ENCODE data around the gene YES1. TPM values are rescaled to one million over a fixed set of nuclear protein-coding genes. Genes with fewer than 3 reads are reported as not detected.

The YES1 gene
- total and polyA plus RNA-seq, 2 of the 13 experiments (the other 11 are each of a cell fraction or from before 2014, with no cell fraction given) = 17.2 to 70.8 TPM

GRCh38 chr18:812376-813171, 532 bp upstream of the YES1 start (continued):
- TF ChIP-seq, protein P1, sequence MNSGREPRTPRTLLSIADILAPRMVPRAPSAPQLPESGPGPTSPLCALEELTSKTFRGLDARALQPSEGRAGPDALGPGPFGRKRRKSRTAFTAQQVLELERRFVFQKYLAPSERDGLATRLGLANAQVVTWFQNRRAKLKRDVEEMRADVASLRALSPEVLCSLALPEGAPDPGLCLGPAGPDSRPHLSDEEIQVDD (CRISPR knock-in tag; IDR thresholded peaks at IDR 0.05; ENCODE audit: borderline replicate concordance) = no peak
- TF ChIP-seq FOXK2 (IDR thresholded peaks at IDR 0.05) (no peak), ZNF850 (CRISPR knock-in tag; conservative IDR thresholded peaks at IDR 0.05) (no peak), ZNF362 (CRISPR knock-in tag; IDR thresholded peaks at IDR 0.05; ENCODE audit: borderline replicate concordance) (no peak), SIN3A (IDR thresholded peaks at IDR 0.05; ENCODE audit: borderline replicate concordance, low read depth, low read length) (peak; percentile 23; the same call in 1 of the 2 replicates), FOSL1 (CRISPR knock-in tag; IDR thresholded peaks at IDR 0.05; ENCODE audit: borderline replicate concordance) (no peak), SATB2 (CRISPR knock-in tag; IDR thresholded peaks at IDR 0.05) (no peak), ATF4 (CRISPR knock-in tag; IDR thresholded peaks at IDR 0.05) (no peak), ZNF83 (CRISPR knock-in tag; IDR thresholded peaks at IDR 0.05; ENCODE audit: borderline replicate concordance) (no peak), SP2 (CRISPR knock-in tag; IDR thresholded peaks at IDR 0.05) (no peak), U2AF2 (IDR thresholded peaks at IDR 0.05; ENCODE audit: low read depth, low read length) (no peak), CCDC6 (CRISPR knock-in tag; IDR thresholded peaks at IDR 0.05) (peak; percentile 1; the same call in 1 of the 2 replicates), ZBTB33 (CRISPR knock-in tag; IDR thresholded peaks at IDR 0.05) (0 out of 2 replicates have a peak, but pooled peaks have one; percentile 5), IKZF5 (CRISPR knock-in tag; IDR thresholded peaks at IDR 0.05) (no peak), ZFY (CRISPR knock-in tag; IDR thresholded peaks at IDR 0.05) (peak; percentile 83)
- TF ChIP-seq, protein P2, sequence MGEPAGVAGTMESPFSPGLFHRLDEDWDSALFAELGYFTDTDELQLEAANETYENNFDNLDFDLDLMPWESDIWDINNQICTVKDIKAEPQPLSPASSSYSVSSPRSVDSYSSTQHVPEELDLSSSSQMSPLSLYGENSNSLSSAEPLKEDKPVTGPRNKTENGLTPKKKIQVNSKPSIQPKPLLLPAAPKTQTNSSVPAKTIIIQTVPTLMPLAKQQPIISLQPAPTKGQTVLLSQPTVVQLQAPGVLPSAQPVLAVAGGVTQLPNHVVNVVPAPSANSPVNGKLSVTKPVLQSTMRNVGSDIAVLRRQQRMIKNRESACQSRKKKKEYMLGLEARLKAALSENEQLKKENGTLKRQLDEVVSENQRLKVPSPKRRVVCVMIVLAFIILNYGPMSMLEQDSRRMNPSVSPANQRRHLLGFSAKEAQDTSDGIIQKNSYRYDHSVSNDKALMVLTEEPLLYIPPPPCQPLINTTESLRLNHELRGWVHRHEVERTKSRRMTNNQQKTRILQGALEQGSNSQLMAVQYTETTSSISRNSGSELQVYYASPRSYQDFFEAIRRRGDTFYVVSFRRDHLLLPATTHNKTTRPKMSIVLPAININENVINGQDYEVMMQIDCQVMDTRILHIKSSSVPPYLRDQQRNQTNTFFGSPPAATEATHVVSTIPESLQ (CRISPR knock-in tag; conservative IDR thresholded peaks at IDR 0.05) = no peak
- TF ChIP-seq, protein P3, sequence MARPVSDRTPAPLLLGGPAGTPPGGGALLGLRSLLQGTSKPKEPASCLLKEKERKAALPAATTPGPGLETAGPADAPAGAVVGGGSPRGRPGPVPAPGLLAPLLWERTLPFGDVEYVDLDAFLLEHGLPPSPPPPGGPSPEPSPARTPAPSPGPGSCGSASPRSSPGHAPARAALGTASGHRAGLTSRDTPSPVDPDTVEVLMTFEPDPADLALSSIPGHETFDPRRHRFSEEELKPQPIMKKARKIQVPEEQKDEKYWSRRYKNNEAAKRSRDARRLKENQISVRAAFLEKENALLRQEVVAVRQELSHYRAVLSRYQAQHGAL (CRISPR knock-in tag; IDR thresholded peaks at IDR 0.05; ENCODE audit: not compliant biosample characterization) = no peak
- TF ChIP-seq, protein P4, sequence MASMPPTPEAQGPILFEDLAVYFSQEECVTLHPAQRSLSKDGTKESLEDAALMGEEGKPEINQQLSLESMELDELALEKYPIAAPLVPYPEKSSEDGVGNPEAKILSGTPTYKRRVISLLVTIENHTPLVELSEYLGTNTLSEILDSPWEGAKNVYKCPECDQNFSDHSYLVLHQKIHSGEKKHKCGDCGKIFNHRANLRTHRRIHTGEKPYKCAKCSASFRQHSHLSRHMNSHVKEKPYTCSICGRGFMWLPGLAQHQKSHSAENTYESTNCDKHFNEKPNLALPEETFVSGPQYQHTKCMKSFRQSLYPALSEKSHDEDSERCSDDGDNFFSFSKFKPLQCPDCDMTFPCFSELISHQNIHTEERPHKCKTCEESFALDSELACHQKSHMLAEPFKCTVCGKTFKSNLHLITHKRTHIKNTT (CRISPR knock-in tag; IDR thresholded peaks at IDR 0.05) = no peak

Data from HepG2 (cell line).